GM18498 (cell line): ENCODE measurements around the gene DSPP.
"Not testable (repeated sequence)": the region's sequence is repeated elsewhere in the genome, so short reads cannot be mapped to it uniquely, and the experiment has no call there.

Experiments
- ATAC-seq: cut with Tn5 transposase; IDR thresholded peaks from one replicate; pipeline ENCODE4 v1.9.1; 2021; ENCODE audit warnings: mild to moderate bottlenecking, moderate library complexity; ENCODE audit not compliant: unreplicated experiment

Gene DSPP

DNA sequence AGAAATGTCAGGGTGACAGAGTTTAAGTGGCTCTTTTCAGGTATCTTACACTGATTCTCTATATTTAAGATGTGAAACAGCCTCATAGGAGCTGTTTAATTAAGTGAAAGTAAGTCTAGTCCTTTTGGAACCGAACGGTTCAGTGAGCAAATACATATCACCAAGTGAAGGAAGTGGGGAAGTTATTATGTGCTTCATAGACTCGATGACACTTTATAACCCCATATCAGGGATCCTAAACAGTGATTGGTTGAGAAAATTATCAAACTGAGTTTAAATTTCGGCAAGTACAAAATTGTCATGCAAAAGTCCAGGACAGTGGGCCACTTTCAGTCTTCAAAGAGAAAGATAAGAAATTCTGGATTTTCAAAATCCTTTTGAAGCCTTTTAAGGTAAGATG lies at the start of gene DSPP:
DSPP (plus strand) TSS at position 301 of the 400 bp plus-strand sequence. CDS start 2,380 bp downstream, outside the sequence.
- no peak for ATAC-seq

DNA sequence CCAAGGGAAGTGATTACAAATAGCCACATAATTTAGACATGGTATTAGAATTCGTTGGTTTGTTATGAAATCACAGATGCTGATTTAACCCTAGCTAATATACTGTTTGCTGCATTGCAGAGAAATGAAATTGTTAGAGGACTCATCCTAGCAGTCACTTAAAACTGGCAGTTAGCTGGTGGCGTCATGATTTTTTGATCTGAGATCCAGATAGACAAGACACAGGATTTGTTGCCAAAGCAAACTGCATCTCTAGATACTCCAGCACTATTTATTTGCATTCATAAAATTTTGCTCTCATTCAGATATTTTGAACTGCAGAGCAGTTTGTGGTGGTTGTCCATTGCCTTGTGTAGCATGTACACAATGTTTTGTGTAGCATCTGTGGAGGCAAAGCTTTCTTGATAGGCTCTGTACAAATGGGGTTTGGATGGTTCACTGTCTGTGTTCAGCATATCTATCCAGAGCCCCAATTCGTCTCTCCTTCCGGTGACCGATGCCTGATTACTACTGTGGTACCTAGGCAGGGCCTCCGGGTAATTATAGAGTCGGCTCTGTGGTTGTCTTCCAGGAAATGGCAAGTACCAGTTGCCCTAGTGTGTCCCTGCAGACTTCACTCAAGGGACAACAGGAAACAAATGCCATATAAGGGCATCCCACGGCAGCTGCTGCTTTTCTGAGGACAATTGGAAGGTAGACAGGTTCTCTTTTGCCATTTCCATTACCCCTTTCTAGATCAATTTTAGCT lies 49.1 kb upstream of the DSPP start:
- peak; percentile 100 for ATAC-seq

DNA sequence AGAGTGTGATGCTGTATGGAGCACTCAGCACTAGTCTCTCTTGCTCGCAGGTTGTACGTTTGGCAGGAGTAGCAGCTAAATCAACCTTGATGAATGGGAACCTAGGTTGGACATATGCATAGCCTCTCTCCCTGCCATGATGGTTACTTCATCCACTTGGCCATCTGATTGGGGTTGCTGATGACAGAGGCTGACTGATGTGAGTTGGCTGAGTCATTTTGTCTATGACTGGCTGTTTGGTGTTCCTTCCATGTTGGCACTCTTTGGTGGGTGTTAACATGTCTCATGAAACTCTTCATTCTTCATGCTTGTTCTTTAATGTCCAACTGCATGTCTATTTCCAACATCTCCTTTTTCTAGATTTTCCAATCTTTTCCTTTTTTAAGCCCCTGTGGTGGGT lies 47.5 kb upstream of the DSPP start:
- no peak for ATAC-seq

DNA sequence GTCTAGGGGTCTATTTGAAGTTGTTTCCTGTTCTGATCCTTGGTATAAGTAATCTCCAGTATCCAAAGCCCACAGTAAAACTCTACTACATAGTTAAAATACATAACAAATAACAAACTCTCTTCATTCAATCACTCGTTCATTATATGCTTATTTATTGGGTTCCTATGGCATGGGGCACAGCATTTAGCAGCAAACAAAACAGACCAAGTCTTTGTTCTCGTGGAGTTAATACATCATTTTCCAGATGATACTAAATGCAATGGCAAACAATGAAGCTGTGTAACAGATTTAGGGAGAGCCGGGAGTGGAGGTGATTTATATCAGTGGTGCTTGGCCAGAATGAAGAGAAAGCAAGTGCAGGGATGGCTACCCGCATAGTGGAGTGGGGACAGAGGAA lies 42.6 kb upstream of the DSPP start:
- ATAC-seq, result no peak

DNA sequence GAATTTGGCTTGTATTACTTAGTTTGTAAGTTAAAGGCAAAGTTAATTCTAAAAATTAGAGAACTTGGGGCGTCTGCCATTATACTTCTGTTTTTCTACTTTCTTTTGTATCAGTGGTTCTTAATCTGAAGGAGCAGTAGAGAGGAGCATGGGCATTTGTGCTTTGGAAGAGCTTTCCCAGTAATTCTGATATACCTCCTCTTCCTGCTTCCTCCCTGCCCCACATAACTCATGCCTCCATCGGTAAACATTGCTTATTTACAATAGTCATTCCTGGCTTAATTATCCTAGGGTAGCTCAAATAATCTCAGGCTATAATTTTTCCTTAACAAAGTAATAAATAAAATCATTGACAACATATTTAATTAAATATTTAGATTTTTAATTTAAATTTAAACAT lies 42.1 kb upstream of the DSPP start:
- ATAC-seq, result no peak

DNA sequence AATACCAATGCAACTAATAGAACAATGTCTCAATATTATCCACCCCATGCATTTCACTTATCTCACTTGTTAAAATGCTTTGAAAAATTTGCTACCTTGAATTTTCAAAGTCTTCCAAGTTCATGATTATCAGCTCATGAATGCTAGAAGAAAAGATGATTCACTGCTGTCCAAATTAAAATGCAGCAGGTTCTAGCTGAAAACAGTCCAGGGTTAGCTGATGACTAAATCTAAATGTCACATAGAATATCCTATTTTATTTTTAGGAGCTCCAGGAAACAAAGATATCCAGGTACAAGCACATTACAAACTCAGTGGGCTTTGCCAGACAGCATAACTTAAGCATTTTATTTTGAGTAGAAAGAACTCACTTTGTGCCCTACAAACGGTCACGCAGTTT lies 41.1 kb upstream of the DSPP start:
- ATAC-seq, result no peak

DNA sequence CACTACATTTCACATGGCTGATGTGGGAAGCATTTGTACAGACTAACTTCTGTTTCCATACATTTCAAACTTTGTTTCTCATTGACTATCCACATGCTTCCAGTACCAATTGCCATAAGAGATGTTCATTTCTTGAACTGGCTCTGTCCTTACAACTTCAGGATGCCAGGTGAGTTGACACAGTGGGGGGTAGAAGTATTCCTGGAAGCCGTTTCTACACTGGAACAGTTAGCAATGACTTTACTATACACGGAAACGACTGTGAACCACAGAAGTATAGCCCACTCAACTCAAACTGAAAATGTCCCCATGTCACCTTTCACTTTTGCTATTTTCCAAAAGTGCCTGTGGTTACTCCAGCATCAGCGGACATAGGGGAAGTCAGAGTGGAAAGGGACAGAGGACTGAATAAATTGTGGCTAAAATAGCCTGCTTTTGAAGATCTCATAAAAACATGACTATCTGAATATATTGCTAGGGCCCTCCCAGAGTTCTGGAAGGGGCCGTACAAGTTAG lies 38.0 kb upstream of the DSPP start:
- no peak for ATAC-seq

DNA sequence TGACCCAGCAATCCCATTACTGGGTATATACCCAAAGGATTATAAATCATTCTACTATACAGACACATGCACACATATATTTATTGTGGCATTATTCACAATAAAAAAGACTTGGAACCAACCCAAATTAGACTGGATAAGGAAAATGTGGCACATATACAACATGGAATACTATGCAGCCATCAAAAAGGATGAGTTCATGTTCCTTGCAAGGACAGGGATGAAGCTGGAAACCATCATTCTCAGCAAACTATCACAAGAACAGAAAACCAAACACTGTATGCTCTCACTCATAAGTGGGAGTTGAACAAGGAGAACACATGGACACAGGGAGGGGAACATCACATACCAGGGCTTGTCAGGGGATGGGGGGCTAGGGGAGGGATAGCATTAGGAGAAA lies 34.0 kb upstream of the DSPP start:
- ATAC-seq, result not testable (repeated sequence)

DNA sequence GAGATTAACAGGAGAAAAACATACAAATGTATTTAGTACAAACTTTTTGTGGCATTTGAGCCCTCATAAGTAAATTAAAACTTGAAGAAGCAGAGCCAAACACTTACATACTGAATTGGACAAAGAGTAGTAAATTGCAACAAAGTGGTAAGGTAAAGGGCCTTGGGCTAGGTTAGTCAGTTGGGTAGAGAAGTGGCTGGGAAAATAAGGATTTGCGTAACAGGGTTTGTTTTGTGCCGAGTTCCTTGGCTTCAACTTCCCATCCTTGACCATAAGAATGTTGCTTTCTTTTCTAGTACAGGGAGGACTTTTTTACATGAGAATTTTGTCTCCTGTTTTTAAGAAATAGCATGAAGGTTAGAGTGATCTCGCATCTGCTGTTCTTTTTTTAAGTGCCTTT lies 33.3 kb upstream of the DSPP start:
- ATAC-seq, result no peak

DNA sequence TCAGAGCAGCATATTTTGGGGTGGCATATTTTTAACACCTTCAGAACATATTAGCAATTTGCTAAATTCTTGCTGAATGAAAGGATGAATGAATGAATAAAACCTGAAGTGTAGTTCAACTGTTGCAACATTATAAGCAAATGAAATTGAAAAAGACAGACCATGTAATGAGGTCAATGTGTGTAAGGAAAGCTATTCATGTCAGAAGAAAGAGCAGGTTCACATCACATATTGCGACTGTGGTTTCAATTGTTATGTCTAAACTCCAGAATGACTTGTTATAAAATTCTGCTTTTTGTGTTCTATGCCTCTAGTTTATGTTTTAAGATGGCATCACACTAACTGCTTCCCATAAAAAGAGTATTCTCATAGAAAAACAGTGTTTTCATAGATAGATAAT lies 32.9 kb upstream of the DSPP start:
- ATAC-seq, result no peak

DNA sequence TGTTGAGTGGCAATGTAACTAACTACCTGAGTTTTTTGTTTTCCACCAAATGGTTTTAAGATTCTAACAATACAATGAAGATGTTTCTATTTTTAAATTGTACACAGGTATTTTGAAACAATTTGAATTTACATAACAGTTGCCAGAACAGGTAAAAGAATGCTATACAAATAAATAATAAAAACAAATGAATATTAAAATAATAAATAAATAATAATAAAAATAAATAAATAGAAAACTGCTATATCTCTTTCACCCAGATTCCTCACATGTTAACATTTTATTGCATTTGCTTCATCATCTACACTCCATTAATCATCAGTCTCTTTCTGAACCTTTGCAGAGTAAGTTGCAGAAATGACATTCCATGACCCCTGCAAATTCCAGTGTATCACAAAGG lies 32.3 kb upstream of the DSPP start:
- no peak for ATAC-seq

DNA sequence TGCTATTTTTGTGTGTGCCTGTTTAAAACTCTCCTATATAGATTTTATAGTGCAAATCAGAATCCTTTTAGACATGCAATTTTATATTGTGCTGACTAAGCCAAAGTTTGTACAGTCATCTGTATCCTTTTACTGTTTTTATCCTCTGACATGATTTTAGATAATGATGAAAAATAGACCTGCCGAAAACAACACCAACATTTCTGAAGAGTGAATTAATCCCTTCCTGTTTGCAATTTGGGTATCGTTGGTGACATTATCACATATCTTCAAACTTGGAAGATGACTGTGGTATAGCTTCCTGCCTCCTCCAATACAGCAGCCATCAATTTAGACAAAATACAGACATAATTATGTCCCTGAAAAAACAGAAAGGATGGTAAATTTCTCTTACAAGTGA lies 28.9 kb upstream of the DSPP start:
- no peak for ATAC-seq

DNA sequence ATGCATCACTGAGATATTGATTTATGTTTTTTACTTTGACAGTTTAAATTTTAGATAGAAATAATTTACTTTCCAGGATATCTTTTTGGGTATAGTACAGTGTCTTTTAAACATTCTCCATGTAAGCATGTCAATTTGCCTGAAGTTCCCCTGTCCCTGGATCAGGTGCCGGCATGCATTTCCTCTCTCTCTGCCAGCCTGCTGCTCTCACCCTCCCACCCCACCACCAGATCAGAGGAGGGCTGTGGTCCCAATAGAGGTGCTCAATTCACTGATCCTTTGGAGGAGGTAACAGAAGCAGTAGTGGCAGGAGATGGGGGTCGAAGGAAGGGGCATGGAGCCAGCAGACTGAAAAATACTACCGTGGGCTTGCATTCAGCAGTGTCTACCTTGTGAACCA lies 28.3 kb upstream of the DSPP start:
- no peak for ATAC-seq

DNA sequence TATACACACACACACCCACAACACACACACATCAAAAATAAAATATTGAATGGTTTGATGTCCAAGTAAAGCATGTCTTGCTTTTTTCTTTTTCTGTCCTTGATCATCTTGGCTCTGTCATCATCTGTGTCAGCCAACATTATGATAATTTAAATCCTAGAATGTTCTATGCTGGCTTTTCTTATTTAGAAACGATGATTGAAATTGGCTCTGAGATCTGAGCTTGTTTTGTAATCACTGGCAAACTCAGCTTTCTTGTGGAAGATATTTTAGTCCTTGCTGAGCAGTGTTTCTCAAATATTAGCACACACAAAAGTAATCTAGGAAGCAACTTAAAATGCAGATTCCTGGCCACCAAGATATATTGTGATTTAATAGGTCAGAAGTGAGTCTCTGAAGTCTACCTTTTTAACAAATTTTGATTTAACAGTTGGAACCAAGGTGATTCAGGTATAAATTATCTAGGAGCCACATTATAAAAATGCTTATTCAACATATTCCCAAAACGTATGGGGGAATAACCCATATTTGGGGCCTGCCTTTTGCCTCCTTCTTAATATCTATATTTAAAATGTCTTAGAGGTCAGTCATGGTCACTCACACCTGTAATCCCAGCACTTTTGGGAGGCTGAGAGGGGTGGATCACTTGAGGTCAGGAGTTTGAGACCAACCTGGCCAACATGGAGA lies 24.0 kb upstream of the DSPP start:
- no peak for ATAC-seq

DNA sequence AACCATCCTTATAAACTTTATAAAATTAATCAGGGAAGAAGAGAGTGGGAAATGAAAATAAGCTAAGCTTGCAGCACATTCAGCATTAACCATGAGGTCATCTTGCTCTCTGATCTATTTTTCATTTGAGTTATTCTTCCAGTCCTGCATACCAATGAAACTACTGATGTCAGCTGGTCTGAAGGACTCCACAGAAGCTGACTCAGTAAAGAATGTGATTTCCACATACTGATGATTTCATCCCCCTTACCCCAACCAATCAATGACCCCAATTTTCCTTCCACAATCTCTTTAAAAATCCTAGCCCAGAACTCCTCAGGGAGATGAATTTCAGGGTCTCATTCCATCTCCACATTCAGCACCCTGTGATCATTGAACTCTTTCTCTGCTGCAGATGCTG lies 18.8 kb upstream of the DSPP start:
- ATAC-seq, result no peak

DNA sequence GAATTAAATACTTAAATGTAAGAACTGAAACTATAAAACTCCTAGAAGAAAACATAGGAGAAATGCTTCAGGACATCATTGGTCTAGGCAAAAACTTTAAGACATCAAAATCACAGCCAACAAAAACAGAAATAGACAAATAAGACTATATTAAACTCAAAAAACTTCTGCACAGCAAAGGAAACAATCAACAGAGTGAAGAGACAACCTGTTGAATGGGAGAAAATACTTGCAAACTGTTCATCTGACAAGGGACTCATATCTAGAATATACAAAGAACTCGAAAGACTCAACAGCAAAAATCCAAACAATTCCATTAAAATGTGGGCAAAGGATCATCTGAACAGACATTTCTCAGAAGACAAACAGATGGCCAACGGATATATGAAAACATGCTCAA lies 16.2 kb upstream of the DSPP start:
- ATAC-seq, result no peak

DNA sequence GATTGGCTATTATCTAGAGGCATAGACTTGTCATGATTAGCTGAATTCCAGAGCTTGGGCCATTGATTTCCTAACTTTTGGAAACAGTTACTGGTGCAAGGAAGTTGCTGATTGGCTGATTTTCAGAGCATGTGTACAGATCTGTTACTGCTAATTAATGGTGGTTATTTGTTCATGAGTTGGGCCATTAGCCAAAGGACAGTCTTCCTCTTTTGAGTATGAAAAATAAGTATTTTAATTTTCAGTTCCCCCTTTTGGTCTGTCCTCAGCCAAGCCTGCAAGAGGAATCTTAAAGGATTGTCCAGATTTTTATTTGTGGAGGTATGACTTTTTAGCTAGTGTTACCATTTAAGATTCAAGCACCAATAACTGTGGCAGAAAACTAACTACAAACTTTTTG lies 7.0 kb upstream of the DSPP start:
- no peak for ATAC-seq

DNA sequence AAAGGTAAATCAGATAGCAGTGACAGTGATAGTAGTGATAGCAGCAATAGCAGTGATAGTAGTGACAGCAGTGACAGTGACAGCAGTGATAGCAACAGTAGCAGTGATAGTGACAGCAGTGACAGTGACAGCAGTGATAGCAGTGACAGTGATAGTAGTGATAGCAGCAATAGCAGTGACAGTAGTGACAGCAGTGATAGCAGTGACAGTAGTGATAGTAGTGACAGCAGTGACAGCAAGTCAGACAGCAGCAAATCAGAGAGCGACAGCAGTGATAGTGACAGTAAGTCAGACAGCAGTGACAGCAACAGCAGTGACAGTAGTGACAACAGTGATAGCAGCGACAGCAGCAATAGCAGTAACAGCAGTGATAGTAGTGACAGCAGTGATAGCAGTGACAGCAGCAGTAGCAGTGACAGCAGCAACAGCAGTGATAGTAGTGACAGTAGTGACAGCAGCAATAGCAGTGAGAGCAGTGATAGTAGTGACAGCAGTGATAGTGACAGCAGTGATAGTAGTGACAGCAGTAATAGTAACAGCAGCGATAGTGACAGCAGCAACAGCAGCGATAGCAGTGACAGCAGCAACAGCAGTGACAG lies 6.1 kb downstream of the DSPP start:
- ATAC-seq, result no peak

DNA sequence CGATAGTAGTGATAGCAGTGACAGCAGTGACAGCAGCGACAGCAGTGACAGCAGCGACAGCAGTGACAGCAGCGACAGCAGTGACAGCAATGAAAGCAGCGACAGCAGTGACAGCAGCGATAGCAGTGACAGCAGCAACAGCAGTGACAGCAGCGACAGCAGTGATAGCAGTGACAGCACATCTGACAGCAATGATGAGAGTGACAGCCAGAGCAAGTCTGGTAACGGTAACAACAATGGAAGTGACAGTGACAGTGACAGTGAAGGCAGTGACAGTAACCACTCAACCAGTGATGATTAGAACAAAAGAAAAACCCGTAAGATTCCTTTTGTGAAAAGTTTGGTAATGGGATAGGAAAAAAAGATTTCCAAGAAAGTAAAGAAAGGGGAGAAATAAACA lies 7.9 kb downstream of the DSPP start:
- no peak for ATAC-seq

DNA sequence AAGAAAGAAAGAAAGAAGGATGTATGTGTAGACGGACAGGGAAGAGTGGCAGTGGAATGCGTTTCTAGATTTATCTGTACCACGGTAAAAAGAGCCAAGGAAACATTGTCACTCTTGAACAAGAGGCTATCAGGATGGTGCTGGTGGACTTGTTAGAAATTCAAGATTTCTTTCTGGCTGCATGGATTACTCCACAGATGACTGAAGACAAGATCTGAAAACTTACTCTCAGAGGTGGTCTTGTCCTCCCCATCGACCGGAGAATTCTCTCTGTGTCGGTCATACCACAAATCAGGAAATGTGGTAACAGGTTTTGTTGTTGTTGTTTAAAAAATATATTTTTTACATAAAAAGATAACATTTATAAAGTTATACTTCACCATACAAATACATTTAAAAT lies 11.8 kb downstream of the DSPP start:
- ATAC-seq, result no peak

DNA sequence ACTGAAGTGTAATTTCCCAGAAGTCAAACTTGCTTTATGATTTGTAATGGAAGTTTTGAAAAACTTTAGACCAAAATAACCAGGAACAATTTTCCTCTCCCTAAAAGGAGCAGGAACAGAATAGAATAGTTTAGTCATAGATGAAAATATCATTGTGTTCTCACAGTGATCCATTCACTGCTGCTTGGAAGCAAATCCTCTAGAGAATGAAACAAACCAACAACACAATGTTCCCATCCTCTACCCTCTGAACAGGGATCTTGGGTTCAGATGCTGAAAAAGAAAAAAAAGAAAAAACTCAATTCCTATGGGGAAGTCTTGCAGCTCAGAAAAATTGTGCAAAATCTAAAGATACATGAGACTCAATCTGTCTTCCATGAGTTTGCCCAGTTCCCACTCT lies 12.2 kb downstream of the DSPP start:
- no peak for ATAC-seq

DNA sequence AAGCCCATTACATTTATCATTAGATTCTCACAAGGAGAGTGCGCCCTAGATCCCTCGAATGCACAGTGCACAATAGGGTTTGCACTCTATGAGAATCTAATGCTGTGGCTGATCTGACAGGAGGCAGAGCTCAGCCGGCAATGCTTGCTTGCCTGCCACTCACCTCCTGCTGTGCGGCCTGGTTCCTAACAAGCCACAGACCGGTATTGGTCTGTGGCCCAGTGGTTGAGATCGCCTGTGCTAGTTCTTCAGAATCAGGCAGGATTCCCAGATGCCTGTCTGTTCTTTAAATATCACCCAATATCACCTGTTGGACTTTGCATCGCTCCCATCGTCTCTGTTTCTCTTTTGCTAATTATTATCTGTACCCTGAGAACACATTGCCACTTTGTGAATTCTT lies 14.0 kb downstream of the DSPP start:
- ATAC-seq, result no peak
